ENCODE results near the gene SVBP.

- no peak for TF ChIP-seq POLR2A (IDR thresholded peaks at IDR 0.05; ENCODE audit: low read length)
- no peak for TF ChIP-seq FOXS1 (CRISPR knock-in tag; IDR thresholded peaks at IDR 0.05)
- TF ChIP-seq PBX3 (IDR thresholded peaks at IDR 0.05) = no peak
These were observed 47.4 kb downstream of the SVBP start for GRCh38 chr1:42769811-42770210.

All from A549 (cell line).